ENCODE data around the gene COLEC12. TPM values are rescaled to one million over a fixed set of nuclear protein-coding genes. Genes with fewer than 3 reads are reported as not detected.
A peak's percentile ranks its signal among the peaks of the same experiment; 100 is the strongest.

COLEC12 gene
- total RNA-seq, 1 donor from 2014 or later: 19.3 TPM

DNA sequence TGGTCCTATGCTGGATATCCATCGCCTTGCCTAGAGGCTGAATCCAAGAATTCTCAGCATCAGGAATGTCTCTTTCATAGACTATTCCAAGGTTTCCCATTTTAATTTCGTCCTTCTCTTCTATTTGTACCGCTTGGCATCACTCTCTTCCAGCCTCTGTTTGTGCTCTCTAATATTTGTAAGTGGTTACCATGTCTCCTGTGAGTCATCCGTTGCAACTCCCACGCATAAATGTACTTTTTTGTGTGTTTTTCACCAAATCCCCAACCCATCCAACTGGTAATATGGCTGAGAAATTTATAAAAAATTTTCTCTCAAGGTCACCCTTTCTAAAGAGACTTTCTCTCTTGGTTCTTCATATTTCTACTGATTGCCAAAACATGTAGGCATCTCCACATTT, 21.8 kb downstream of the COLEC12 start:
- ATAC-seq (no peak), DNase-seq (ENCODE audit: low spot score) (no peak)
- intact Hi-C loops (cut with DNase I): no loop called here

DNA sequence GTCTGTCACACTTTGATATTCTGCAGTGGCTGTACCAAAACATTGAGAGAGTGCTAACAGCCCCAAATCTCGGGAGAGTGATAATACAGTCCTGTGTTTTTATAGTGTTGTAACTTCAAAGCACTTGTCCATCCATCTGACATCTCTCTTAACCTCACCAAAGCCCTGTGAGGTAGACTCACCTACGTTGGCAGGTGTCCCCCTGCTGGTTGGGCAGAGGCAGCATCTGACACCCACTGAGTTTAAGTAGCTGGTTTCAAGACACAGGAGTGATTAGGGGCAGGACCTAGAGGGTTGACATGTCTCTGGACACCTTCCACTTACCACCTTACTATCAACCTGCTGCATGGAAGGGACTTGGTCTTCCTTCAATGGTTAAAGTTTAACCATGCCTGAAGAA, 22.9 kb downstream of the COLEC12 start:
- ATAC-seq (no peak), DNase-seq (ENCODE audit: low spot score) (no peak)
- intact Hi-C loops (cut with DNase I): no loop called here

DNA sequence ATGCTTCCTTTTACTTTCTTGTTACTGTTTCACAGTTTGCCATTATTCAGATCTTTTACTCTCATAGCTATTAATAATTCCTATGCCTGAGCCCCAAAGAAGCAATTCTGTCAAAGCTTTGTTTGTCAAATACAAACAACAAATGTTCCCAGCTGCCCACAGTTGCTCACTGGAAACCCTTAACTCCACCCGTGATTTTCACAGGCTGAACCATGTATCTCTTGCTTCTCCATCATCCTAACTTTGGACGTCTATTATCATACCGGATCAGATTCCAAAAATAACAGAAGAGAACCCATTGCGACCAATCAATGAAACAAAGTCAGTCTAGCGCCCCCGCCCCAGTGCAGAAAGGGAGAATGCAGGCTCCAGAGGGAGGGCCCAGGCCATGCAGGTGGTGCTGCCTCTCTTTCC, 24.2 kb downstream of the COLEC12 start:
- no peak for ATAC-seq
- intact Hi-C loops (cut with DNase I): no loop called here

DNA sequence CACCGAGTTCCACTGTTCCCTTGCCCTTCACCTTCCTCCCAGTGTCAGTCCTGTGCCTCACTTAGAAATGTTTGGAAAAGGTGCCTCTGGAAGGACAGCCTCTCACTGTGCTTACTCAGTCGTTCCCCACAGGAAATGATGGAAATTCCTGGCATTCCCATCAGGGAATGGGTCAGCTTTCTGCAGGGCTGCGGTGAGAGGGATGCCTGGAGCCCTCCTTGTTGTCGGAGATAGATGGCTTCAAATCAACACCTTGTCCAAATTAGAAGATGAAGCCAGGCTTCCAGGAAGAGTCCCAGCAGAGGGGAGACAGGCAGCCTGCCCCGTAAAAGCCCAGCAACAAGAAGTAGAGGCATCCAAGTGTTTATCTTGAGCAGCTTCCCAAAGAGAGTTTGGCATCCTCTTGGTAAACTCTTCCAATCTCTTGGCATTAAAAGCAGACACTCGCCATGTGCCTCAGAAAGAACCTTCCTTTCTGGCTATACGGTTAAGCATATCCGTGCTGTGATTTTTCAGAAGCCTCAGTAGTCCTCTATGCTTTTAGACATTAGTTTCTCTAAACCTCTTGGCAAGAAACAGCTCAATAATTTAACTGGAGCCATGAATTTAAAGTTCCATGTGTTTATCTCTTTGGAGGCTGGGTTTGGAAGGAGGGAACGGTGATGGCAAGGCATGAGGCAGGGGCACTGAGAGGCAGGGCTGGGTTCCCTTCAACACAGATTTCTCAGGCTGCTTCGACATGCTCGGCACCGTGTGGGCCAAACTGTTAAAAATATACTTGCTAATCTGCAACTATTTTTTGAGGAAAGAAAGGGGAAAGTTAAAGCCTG, 25.1 kb downstream of the COLEC12 start:
- ATAC-seq (peak; percentile 47), DNase-seq (ENCODE audit: low spot score) (no peak)
- intact Hi-C loops (cut with DNase I): no loop called here

More for the DNA sequence above, 24.2 kb downstream of the COLEC12 start:
- DNase-seq (ENCODE audit: low spot score): no peak

GRCh38 chr18:474416-474815, 26.1 kb downstream of the COLEC12 start:
- no peak for ATAC-seq
- DNase-seq (ENCODE audit: low spot score): no peak
- intact Hi-C loops (cut with DNase I): no loop called here

DNA sequence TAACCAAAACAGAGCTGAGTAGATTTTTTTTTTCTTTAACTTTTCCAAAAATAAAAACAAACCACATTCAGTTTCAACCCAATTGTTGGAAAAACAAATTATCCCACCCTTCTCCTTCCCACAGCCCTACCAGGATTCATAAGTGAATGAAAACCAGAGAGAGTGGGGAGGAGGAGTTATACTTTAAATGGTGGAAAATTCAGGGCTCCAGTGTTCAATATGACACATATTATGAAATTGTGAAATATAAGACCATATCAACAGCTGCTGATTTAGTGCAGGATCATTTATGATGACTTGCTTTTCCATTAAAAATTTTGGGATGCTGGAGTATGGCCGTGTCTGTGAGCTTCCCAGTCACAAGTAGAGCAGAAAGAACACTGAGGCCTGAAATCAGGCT, 26.7 kb downstream of the COLEC12 start:
- no peak for ATAC-seq
- intact Hi-C loops (cut with DNase I): no loop called here

DNA sequence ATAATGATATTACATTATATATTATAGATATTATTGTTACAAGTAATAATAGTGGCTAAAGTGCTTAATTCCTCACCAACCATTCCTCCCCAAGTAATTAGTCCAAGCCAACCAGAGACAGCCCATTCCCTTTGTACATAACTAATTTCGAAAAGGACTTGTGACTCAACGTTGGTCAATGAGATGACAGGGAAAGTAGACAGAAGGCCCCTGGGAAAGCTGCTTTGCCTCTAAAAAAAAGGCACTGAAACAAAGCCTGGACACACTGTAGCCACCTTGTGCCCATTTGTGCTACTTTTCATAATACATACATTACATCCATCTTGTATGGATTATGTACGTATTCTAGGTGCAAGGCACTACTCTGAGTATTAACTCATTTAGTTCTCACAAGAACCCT, 28.8 kb downstream of the COLEC12 start:
- intact Hi-C loops (cut with DNase I): no loop called here
- ATAC-seq: no peak
- no peak for DNase-seq (ENCODE audit: low spot score)

More for the DNA sequence above, 26.7 kb downstream of the COLEC12 start:
- DNase-seq (ENCODE audit: low spot score): no peak

GRCh38 chr18:470661-471501, 29.6 kb downstream of the COLEC12 start:
- ATAC-seq (peak; percentile 72), DNase-seq (ENCODE audit: low spot score) (no peak)
- intact Hi-C loops (cut with DNase I): no loop called here

DNA sequence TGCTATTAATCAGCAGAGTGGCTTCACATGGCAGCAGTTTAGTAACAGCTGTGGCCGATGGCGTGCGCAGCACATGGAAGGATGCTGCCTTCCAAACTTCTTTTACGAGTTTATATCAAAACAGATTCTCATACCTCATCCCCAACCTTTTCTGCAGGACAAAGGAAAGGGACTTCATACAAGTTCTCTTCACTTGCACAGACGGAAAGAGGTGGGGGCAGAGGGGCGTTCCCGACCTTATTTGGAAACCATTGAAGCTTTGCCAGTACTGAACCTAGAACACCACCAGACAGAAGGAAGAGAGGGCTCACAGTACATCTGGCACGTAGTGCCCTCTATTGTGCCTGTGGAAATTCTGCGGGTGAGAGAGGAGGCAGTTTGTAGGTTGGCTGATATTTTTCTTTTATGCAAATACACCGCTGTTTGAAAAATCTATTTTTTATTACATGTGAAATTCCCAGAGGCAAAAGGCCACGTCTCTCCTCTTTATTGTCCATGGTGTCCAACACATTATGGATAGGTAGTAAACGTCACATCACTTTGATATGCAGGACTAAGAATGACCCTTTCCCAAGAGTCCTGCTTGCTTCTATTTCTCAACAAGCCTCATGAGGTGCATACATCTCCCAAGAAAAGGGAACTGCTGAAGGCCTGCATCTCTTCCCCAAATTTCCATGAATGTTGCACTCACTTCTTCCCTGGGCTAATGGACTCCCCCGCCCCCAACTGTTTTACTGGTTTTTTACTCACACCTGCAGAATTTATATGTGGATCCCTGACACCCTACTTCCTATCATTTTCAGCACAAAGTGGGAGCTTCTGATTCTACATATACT, 31.3 kb downstream of the COLEC12 start:
- DNase-seq (ENCODE audit: low spot score) (no peak), ATAC-seq (peak; percentile 5)
- intact Hi-C loops (cut with DNase I): no loop called here

GRCh38 chr18:463827-464541, 36.5 kb downstream of the COLEC12 start:
- intact Hi-C loops (cut with DNase I): no loop called here
- DNase-seq (ENCODE audit: low spot score) (no peak), ATAC-seq (peak; percentile 53)

- no peak for DNase-seq (ENCODE audit: low spot score)
- ATAC-seq: no peak
- intact Hi-C loops (cut with DNase I): no loop called here
These were observed 37.1 kb downstream of the COLEC12 start for GRCh38 chr18:463403-463802.

DNA sequence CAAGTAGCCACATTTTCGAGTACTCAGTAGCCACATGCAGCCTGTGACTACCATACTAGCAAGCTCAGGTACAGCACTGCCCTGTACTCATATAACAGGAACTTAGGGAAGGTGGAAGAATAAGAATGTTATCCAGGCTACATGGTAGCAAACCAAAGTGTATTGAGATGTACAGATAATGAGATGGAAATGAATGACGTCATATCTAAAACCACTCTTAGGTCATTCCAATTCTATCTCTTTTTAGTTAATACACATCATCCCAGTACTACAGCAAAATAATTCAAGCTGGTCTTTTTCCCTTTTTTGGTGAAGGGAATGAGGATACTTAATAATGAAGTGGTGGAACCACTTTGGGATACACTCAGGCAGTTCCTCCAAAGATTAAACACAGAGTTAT, 38.7 kb downstream of the COLEC12 start:
- ATAC-seq (no peak), DNase-seq (ENCODE audit: low spot score) (no peak)
- intact Hi-C loops (cut with DNase I): no loop called here

GRCh38 chr18:460791-461190, 39.7 kb downstream of the COLEC12 start:
- no peak for DNase-seq (ENCODE audit: low spot score)
- no peak for ATAC-seq
- intact Hi-C loops (cut with DNase I): no loop called here

GRCh38 chr18:459814-460593, 40.5 kb downstream of the COLEC12 start:
- no peak for ATAC-seq
- DNase-seq (ENCODE audit: low spot score): no peak
- intact Hi-C loops (cut with DNase I): no loop called here

GRCh38 chr18:457521-458412, 42.7 kb downstream of the COLEC12 start:
- no peak for DNase-seq (ENCODE audit: low spot score)
- intact Hi-C loops (cut with DNase I): no loop called here
- ATAC-seq: peak; percentile 58

- ATAC-seq (peak; percentile 91), DNase-seq (ENCODE audit: low spot score) (peak; percentile 70)
- intact Hi-C loops (cut with DNase I): no loop called here
These were observed 43.4 kb downstream of the COLEC12 start for GRCh38 chr18:457140-457519.
